ENCODE data around the gene CAPS2. TPM values are rescaled to one million over a fixed set of nuclear protein-coding genes. Genes with fewer than 3 reads are reported as not detected.

Gene CAPS2
- total and polyA plus RNA-seq, 2 experiments from 2014 or later = 4.3 to 6.0 TPM

DNA sequence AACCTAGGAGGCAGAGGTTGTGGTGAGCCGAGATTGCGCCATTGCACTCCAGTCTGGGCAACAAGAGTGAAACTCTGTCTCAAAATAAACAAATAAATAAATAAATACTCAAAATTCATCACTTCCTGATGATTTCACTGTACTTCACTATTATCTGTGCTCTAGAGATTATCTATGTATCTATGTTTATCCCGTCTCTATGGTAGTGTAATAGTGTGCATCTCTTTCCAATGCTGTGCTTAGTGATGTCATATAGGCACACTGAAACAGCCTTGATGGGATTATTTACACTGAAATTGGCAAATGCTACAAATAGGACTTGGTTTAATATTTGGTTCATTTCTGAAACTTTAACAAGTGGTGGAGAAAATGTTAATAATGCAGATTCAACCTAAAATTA is 6.5 kb downstream of the CAPS2 start:
- no peak overlapping the region for H3K4me3 ChIP-seq
- H3K36me3 ChIP-seq = no peaks in the 10 kb centered on the region
- peak in 1 of 2 donors; percentile 5 for DNase-seq (ENCODE audit: low read depth in 1 of 2, low spot score in 1 of 2)
- H3K27ac ChIP-seq = no peak overlapping the region
- TF ChIP-seq, protein P1, sequence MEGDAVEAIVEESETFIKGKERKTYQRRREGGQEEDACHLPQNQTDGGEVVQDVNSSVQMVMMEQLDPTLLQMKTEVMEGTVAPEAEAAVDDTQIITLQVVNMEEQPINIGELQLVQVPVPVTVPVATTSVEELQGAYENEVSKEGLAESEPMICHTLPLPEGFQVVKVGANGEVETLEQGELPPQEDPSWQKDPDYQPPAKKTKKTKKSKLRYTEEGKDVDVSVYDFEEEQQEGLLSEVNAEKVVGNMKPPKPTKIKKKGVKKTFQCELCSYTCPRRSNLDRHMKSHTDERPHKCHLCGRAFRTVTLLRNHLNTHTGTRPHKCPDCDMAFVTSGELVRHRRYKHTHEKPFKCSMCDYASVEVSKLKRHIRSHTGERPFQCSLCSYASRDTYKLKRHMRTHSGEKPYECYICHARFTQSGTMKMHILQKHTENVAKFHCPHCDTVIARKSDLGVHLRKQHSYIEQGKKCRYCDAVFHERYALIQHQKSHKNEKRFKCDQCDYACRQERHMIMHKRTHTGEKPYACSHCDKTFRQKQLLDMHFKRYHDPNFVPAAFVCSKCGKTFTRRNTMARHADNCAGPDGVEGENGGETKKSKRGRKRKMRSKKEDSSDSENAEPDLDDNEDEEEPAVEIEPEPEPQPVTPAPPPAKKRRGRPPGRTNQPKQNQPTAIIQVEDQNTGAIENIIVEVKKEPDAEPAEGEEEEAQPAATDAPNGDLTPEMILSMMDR (IDR thresholded peaks at IDR 0.05; ENCODE audit: low read depth, low read length) = no peak
- no peaks in the 10 kb centered on the region for H3K4me1 ChIP-seq (ENCODE audit: low read depth)
- H3K27me3 ChIP-seq = no peaks in the 10 kb centered on the region
- H3K9me3 ChIP-seq (ENCODE audit: low read depth) = no peaks in the 10 kb centered on the region

DNA sequence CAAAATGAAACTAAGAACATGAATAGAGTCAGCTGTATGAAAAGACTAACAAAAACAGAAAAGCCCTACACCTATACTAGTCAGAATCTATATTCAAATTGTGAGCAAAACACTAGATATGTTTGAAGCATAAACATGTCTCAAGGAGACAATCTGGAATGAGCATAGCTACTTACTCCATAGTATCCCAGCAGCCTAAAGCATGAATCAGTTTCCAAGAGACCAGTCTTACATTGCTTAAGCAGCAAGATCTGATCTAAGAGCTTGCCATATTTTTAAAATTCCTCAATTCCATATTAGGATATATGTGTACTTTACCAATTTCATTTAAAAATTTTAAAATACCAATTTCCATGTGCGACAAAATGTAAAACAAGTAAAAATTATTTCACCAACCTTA is 7.7 kb downstream of the CAPS2 start:
- peak in 1 of 2 donors; percentile 15 for DNase-seq (ENCODE audit: low read depth in 1 of 2, low spot score in 1 of 2)
- TF ChIP-seq, protein P1 (IDR thresholded peaks at IDR 0.05; ENCODE audit: low read depth, low read length) = no peak
- Histone ChIP-seq H3K36me3 (no peaks in the 10 kb centered on the region), H3K27me3 (no peaks in the 10 kb centered on the region), H3K27ac (no peak overlapping the region), H3K4me1 (ENCODE audit: low read depth) (no peaks in the 10 kb centered on the region), H3K9me3 (ENCODE audit: low read depth) (no peaks in the 10 kb centered on the region), H3K4me3 (no peak overlapping the region)

DNA sequence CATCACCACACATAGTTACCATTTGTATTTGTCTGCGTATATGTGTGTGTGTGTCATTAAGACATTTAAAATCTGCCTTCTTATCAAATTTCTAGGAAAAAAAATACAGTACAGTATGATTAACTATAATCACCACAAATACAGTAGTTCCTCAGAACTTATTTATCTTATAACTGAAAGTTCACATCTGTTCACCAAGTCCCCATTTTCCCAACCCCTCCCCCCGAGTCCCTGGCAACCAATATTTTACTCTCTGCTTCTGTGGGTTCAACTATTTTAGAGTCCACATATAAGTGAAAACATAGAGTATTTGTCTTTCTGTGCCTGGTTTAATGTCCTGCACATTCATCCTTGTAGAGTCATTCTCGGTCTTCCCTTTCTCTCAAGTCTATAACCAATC is 12.3 kb downstream of the CAPS2 start:
- Histone ChIP-seq H3K27ac (no peak overlapping the region), H3K4me3 (no peak overlapping the region), H3K36me3 (no peaks in the 10 kb centered on the region), H3K27me3 (no peaks in the 10 kb centered on the region), H3K4me1 (ENCODE audit: low read depth) (peaks cover 5% of the 10 kb centered on the region), H3K9me3 (ENCODE audit: low read depth) (no peaks in the 10 kb centered on the region)
- TF ChIP-seq, protein P1 (IDR thresholded peaks at IDR 0.05; ENCODE audit: low read depth, low read length) = no peak
- DNase-seq (ENCODE audit: low read depth in 1 of 2, low spot score in 1 of 2) = no peak

DNA sequence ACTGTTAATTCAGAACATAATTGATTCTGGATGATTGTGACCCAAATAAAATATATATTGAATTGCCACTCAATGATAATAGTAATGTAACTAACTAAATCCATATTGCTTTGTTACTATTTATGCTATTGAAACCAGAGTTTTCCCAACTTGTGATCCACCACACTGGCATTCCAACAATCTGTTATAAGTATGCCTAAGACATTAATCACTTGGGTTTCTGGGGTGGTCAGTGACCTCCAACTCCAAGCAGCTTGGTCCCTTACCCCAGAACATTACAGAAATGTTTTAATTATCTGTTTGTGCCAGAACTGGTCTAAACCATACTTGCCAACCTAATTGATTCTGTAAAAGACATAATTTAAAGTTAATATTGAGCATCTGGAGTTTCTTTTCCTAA is 14.6 kb downstream of the CAPS2 start:
- peak in 1 of 2 donors; percentile 21 for DNase-seq (ENCODE audit: low read depth in 1 of 2, low spot score in 1 of 2)
- TF ChIP-seq, protein P1 (IDR thresholded peaks at IDR 0.05; ENCODE audit: low read depth, low read length) = no peak
- no peaks in the 10 kb centered on the region for H3K36me3 ChIP-seq
- H3K4me1 ChIP-seq (ENCODE audit: low read depth) = peaks cover 5% of the 10 kb centered on the region
- no peaks in the 10 kb centered on the region for H3K9me3 ChIP-seq (ENCODE audit: low read depth)
- no peaks in the 10 kb centered on the region for H3K27me3 ChIP-seq
- H3K27ac ChIP-seq = no peak overlapping the region
- no peak overlapping the region for H3K4me3 ChIP-seq

DNA sequence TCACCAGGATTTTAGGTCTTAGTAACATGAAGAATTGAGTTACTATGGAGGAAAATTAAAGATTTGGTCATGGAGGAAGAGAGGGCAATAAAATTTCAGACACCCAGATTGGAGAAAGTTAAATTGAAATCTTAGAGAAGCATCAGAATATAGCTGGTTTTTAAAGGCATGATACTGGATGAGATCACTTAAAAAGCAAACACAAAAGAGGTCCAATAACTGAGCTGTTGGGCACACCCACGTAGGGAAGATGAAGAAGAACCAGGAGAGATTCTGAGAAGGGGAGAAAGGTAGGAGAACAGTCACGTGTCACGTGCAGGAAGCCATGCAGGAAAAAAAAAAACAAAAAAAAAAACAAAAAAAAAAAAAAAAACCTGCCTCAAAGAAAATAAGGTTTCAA is 18.8 kb downstream of the CAPS2 start:
- DNase-seq (ENCODE audit: low read depth in 1 of 2, low spot score in 1 of 2) = no peak
- H3K36me3 ChIP-seq = no peaks in the 10 kb centered on the region
- no peaks in the 10 kb centered on the region for H3K9me3 ChIP-seq (ENCODE audit: low read depth)
- no peaks in the 10 kb centered on the region for H3K27me3 ChIP-seq
- TF ChIP-seq, protein P1 (IDR thresholded peaks at IDR 0.05; ENCODE audit: low read depth, low read length) = no peak
- H3K27ac ChIP-seq = no peak overlapping the region
- no peak overlapping the region for H3K4me3 ChIP-seq
- peaks cover 5% of the 10 kb centered on the region for H3K4me1 ChIP-seq (ENCODE audit: low read depth)

DNA sequence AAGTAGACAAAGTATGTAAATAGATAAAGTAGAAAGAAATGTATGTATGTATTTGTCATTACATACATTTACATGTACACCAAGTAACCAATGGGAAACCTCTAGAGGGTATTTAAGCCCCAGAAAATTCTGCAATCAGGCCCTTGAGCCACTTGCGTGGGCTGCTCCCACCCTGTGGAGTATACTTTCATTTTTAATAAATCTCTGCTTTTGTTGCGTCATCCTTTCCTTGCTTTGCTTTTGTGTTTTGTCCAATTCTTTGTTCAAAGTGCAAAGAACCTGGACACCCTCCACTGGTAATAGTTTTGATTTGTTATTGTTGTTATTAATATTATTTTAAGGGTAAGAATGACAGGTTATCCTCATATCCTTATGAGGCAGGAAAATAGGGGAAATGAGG is 21.8 kb downstream of the CAPS2 start:
- no peaks in the 10 kb centered on the region for H3K9me3 ChIP-seq (ENCODE audit: low read depth)
- H3K4me1 ChIP-seq (ENCODE audit: low read depth) = no peaks in the 10 kb centered on the region
- H3K27me3 ChIP-seq = no peaks in the 10 kb centered on the region
- H3K27ac ChIP-seq = no peak overlapping the region
- peak in 1 of 2 donors; percentile 6 for DNase-seq (ENCODE audit: low read depth in 1 of 2, low spot score in 1 of 2)
- no peak overlapping the region for H3K4me3 ChIP-seq
- TF ChIP-seq, protein P1 (IDR thresholded peaks at IDR 0.05; ENCODE audit: low read depth, low read length) = no peak
- H3K36me3 ChIP-seq = no peaks in the 10 kb centered on the region
